Astrocyte of the cerebellum (primary cell): ENCODE results near the gene RANGRF.

Source experiments
- DNase-seq: peaks from one replicate; pipeline ENCODE4 v3.0.0-alpha.2; 2011; ENCODE audit warnings: low read depth
- H3K4me3 ChIP-seq: 2 replicates; pipeline ENCODE4 v1.5.1; 2011; ENCODE audit warnings: mild to moderate bottlenecking, low read depth, low read length, moderate library complexity
- in situ Hi-C: cut with HindIII; loops from 2 replicates; pipeline ENCODE4 v1.10.0; 2017; ENCODE audit warnings: low sequenced_read_pairs
- TF ChIP-seq, protein P1 (sequence below): IDR thresholded peaks from 2 replicates; pipeline ENCODE4 v1.5.1; 2012; ENCODE audit warnings: low read length, low read depth, moderate library complexity, mild to moderate bottlenecking; ENCODE audit errors: missing control alignments

Gene RANGRF

DNA sequence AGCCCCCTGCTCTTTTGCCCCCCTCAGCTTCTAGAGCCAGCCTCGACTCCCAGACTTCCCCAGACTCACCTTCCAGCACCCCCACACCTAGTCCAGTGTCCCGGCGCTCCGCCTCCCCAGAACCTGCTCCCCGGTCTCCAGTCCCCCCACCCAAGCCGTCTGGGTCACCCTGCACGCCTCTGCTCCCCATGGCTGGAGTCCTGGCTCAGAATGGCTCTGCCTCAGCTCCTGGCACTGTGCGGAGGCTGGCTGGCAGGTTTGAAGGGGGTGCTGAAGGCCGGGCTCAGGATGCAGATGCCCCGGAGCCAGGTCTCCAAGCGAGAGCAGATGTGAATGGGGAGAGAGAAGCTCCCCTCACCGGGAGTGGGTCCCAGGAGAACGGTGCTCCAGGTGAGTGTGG is 23.8 kb downstream of the RANGRF start:
- no peak for DNase-seq
- TF ChIP-seq, protein P1, sequence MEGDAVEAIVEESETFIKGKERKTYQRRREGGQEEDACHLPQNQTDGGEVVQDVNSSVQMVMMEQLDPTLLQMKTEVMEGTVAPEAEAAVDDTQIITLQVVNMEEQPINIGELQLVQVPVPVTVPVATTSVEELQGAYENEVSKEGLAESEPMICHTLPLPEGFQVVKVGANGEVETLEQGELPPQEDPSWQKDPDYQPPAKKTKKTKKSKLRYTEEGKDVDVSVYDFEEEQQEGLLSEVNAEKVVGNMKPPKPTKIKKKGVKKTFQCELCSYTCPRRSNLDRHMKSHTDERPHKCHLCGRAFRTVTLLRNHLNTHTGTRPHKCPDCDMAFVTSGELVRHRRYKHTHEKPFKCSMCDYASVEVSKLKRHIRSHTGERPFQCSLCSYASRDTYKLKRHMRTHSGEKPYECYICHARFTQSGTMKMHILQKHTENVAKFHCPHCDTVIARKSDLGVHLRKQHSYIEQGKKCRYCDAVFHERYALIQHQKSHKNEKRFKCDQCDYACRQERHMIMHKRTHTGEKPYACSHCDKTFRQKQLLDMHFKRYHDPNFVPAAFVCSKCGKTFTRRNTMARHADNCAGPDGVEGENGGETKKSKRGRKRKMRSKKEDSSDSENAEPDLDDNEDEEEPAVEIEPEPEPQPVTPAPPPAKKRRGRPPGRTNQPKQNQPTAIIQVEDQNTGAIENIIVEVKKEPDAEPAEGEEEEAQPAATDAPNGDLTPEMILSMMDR = no peak
- no peak overlapping the region for H3K4me3 ChIP-seq
- in situ Hi-C loops = loop anchor here (25.0 kb wide), 2 partner anchors 125 to 200 kb away; partner anchors contain the start of genes ALOXE3, BORCS6, HES7 and TMEM107

DNA sequence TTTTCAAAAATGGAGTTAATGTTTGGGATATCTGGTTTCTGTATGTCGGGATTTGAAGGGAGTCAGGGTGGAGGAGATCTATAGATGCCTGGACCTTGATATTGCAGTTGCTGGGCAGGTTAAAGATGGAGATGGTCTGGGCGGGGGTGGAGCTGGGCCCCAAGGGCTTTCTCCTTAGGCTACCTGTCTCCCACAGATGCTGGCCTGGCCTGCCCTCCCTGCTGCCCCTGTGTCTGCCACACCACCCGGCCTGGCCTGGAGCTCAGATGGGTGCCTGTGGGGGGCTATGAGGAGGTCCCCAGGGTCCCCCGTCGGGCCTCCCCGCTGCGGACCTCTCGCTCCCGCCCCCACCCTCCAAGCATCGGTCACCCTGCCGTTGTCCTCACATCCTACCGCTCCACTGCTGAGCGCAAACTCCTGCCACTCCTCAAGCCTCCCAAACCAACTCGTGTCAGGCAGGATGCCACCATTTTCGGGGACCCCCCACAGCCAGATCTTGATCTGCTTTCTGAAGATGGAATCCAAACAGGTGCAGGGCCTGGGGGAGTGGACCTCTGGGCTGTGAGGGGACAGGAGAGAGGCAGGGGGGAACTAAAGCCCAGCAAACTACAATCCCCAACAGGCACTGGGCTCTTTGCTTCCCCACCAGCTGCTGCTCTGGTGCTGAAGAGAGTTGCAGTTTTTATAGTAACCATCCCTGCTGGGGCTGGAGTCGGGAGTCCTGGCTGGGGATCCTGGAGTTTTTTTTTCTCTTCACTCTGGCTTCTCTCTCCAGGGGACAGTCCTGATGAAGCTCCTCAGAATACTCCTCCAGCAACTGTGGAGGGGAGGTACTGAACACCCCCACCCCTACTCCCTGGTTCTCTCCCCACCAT is 24.5 kb downstream of the RANGRF start:
- DNase-seq = no peak
- TF ChIP-seq, protein P1 = no peak
- H3K4me3 ChIP-seq = no peak overlapping the region
- in situ Hi-C loops = loop anchor here (25.0 kb wide), 2 partner anchors 126 to 201 kb away; partner anchors contain the start of genes ALOXE3, BORCS6, HES7 and TMEM107

DNA sequence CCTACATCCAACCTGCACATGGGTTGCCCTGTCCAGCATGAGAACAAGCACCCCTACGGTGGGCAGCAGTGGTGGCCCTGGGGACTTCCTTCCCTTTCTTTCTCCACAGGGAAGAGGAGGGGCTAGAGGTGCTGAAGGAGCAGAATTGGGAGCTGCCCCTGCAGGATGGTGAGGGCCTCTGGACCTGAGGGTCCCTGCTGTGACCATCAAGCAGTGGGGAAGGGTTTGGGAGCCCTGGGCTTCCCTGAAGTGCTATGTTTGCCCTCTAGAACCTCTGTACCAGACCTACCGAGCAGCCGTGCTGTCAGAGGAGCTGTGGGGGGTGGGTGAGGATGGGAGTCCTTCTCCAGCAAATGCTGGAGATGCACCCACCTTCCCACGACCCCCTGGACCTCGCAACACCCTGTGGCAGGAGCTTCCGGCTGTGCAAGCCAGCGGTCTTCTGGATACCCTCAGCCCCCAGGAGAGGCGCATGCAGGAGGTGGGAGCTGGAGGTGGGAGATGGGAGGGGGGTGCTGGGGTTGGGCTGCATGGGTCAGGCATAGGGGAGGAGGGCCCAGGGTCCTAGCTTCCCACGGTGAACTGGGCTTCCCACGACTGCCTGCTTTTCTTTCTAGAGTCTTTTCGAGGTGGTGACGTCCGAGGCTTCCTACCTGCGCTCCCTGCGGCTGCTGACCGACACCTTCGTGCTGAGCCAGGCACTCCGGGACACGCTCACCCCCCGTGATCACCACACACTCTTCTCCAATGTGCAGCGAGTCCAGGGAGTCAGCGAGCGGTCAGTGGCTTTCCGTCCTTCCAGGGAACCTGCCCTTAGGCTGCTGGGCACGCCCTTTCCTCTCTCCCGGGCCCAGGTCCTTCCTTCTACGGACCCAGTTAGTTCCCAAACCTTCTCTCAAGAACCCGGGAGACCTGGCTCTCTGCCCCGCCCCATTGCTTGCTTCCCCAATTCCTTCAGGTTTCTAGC is 26.6 kb downstream of the RANGRF start:
- no peak for DNase-seq
- in situ Hi-C loops = loop anchor here (5.0 to 25.0 kb wide), 3 partner anchors 62 to 203 kb away; partner anchors contain the start of genes ALOXE3, BORCS6, HES7 and KRABD2
- TF ChIP-seq, protein P1 = no peak
- H3K4me3 ChIP-seq = no peak overlapping the region

- TF ChIP-seq, protein P1 = no peak
- H3K4me3 ChIP-seq = no peak overlapping the region
- no peak for DNase-seq
- in situ Hi-C loops = loop anchor here (5.0 to 25.0 kb wide), 3 partner anchors 62 to 203 kb away; partner anchors contain the start of genes ALOXE3, BORCS6, HES7 and KRABD2
Observed at GRCh38 chr17:8315764-8316217, 27.3 kb downstream of the RANGRF start.

DNA sequence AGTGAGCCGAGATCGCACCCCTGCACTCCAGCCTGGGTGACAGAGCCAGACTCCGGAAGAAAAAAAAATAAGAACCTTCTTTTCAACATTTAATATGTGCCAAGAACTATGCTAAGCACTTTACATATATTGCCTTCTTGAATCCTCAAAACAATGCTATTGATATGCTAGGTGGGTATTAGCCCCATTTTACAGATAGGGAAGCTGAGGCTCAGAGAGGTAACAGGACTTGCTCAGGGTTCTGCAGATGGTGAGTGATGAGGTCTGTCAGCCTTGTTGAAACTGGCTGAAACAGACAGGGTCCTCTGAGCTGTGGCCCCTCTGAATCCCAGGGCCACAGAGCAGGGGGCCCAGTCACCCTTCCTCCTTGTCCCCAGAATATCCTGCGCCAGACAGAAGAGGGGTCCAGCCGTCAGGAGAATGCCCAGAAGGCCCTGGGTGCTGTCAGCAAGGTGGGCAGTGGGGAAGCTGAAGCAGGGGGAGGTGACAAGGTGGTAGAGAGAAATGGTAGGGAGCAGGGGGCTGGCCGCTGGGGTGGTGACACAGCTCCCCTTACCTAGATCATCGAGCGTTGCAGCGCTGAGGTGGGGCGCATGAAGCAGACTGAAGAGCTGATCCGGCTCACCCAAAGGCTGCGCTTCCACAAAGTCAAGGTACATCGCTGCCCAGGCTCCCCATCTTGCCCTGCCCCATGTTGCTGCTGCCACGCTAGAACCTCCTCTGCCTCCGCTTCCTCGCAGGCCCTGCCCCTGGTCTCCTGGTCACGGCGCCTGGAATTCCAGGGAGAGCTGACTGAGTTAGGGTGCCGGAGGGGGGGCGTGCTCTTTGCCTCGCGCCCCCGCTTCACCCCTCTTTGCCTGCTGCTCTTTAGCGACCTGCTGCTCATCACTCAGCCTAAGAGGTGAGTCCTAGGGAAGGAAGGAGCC is 29.8 kb downstream of the RANGRF start:
- in situ Hi-C loops = loop anchor here (5.0 to 25.0 kb wide), 3 partner anchors 59 to 206 kb away; partner anchors contain the start of genes ALOXE3, BORCS6, HES7 and KRABD2
- H3K4me3 ChIP-seq = no peak overlapping the region
- DNase-seq = no peak
- TF ChIP-seq, protein P1 = no peak
